PC-9 (cell line): Measurements from ENCODE around the gene SBDS.

Experiments used
- CTCF ChIP-seq: fragments of 200-600 bp; sonication (generic); conservative IDR thresholded peaks from 2 replicates; pipeline ENCODE4 v1.6.1; 2017; ENCODE audit warnings: mixed run types, antibody characterized with exemption, mild to moderate bottlenecking, moderate library complexity
- EZH2 ChIP-seq: fragments of 200-600 bp; sonication (generic); IDR thresholded peaks from 2 replicates; pipeline ENCODE4 v1.8.0; 2017; ENCODE audit warnings: antibody characterized with exemption, low read depth

DNA sequence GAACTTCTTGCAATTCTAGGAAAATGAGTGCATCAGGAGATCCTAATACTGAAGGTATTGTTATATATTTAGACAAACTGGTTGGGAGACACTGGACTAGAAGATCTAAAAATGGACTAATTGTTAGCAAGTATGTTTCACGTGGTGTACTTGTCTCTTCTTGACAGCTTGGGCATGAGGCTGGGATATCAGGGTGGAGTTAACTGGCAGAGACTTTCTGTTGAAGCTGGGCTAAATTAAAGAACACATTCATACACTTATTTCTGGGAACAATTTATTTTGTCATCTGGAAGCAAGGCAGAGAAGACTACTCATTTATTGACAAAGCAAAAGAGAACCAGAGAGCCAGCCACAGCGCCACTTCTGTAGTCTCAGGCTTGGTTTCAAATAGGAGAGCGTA, 27.1 kb upstream of the SBDS start:
- no peak for TF ChIP-seq CTCF
- no peak for TF ChIP-seq EZH2
